HG03039 (cell line): ENCODE measurements around the gene STX12.
"Not testable (repeated sequence)": the region's sequence is repeated elsewhere in the genome, so short reads cannot be mapped to it uniquely, and the experiment has no call there.

Experiments used
- ATAC-seq: cut with Tn5 transposase; IDR thresholded peaks from one replicate; pipeline ENCODE4 v1.9.1; 2021; ENCODE audit warnings: mild to moderate bottlenecking, moderate library complexity; ENCODE audit not compliant: unreplicated experiment

STX12 gene

GRCh38 chr1:27864264-27864895, 91.4 kb downstream of the STX12 start:
- ATAC-seq, result no peak

GRCh38 chr1:27865821-27866220, 92.8 kb downstream of the STX12 start:
- ATAC-seq, result no peak

GRCh38 chr1:27868556-27868931, 95.5 kb downstream of the STX12 start:
- no peak for ATAC-seq

GRCh38 chr1:27868932-27869718, 96.1 kb downstream of the STX12 start:
- ATAC-seq, result no peak

GRCh38 chr1:27869719-27870085, 96.7 kb downstream of the STX12 start:
- ATAC-seq, result no peak

GRCh38 chr1:27871076-27871475, 98.1 kb downstream of the STX12 start:
- ATAC-seq, result not testable (repeated sequence)

- ATAC-seq, result no peak
Observed at GRCh38 chr1:27872059-27872801, 99.2 kb downstream of the STX12 start, which contains the start of gene THEMIS2. THEMIS2 (plus strand) TSS chr1:27872544; CDS start chr1:27872572, 28 bp downstream.

- no peak for ATAC-seq
Observed at GRCh38 chr1:27872802-27873551, 100.0 kb downstream of the STX12 start.

GRCh38 chr1:27873671-27874384, 100.8 kb downstream of the STX12 start:
- no peak for ATAC-seq
